Nephron progenitor cell (in vitro differentiated cells): Measurements from ENCODE around the gene ALDH1A2.

ENCODE experiments used
- DNase-seq: peaks from one replicate; pipeline ENCODE4 v3.0.0; 2021
- H3K27ac Mint-ChIP-seq: 2 replicates; pipeline ENCODE4 v1.8.0; 2021; ENCODE audit warnings: mild to moderate bottlenecking, moderate library complexity, mixed read lengths
- H3K27me3 Mint-ChIP-seq: 2 replicates; pipeline ENCODE4 v1.8.0; 2021; ENCODE audit warnings: mild to moderate bottlenecking, low read depth, mixed read lengths; ENCODE audit not compliant: poor library complexity
- H3K36me3 Mint-ChIP-seq: 2 replicates; pipeline ENCODE4 v1.8.0; 2021; ENCODE audit warnings: low read depth, mixed read lengths
- H3K4me1 Mint-ChIP-seq: 2 replicates; pipeline ENCODE4 v1.8.0; 2021; ENCODE audit warnings: mixed read lengths
- H3K4me3 Mint-ChIP-seq: 2 replicates; pipeline ENCODE4 v1.8.0; 2021; ENCODE audit warnings: mild to moderate bottlenecking, moderate library complexity, mixed read lengths
- H3K9me3 Mint-ChIP-seq: 2 replicates; pipeline ENCODE4 v1.8.0; 2021; ENCODE audit warnings: mild to moderate bottlenecking, moderate library complexity, mixed read lengths
- CTCF ChIP-seq: fragments of 200-600 bp; sonication (generic); IDR thresholded peaks from 2 replicates; pipeline ENCODE4 v1.5.0; 2021; ENCODE audit warnings: antibody characterized with exemption

The ALDH1A2 gene

GRCh38 chr15:58016581-58017175, 48.8 kb downstream of the ALDH1A2 start:
- Mint-ChIP-seq H3K36me3 (peaks cover 10% of the 10 kb centered on the region), H3K27ac (no peak overlapping the region), H3K4me3 (no peak overlapping the region), H3K4me1 (peaks cover 14% of the 10 kb centered on the region), H3K27me3 (peaks cover 10% of the 10 kb centered on the region), H3K9me3 (peaks cover 2% of the 10 kb centered on the region)
- no peak for TF ChIP-seq CTCF
- DNase-seq: no peak

DNA sequence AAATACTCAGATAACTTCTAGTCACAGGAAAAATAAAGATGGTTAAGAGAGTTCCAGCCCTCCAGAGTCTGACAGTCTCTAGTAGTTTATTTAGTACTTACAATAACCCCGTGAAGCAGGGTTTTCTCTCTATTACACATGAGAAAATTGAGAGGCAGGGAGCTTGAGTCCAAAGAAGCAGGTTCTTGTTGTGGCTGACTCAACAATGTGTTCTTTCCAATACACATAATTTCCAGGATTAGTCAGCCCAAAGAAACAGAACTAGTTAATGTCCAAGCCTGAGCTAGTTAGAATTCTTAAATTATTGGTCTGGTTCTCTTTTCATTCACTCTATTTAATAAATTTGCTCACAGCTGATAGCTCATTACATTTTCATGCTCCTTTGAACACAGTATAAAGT, 49.9 kb downstream of the ALDH1A2 start:
- peaks cover 15% of the 10 kb centered on the region for H3K4me1 Mint-ChIP-seq
- H3K36me3 Mint-ChIP-seq: peaks cover 15% of the 10 kb centered on the region
- no peak overlapping the region for H3K27ac Mint-ChIP-seq
- DNase-seq: no peak
- no peak overlapping the region for H3K4me3 Mint-ChIP-seq
- H3K27me3 Mint-ChIP-seq: peaks cover 7% of the 10 kb centered on the region
- TF ChIP-seq CTCF: no peak
- H3K9me3 Mint-ChIP-seq: no peaks in the 10 kb centered on the region

GRCh38 chr15:58014470-58014869, 51.0 kb downstream of the ALDH1A2 start:
- Mint-ChIP-seq H3K27me3 (peaks cover 7% of the 10 kb centered on the region), H3K4me1 (peaks cover 15% of the 10 kb centered on the region), H3K27ac (no peak overlapping the region), H3K9me3 (no peaks in the 10 kb centered on the region), H3K36me3 (peaks cover 21% of the 10 kb centered on the region), H3K4me3 (no peak overlapping the region)
- no peak for TF ChIP-seq CTCF
- no peak for DNase-seq

DNA sequence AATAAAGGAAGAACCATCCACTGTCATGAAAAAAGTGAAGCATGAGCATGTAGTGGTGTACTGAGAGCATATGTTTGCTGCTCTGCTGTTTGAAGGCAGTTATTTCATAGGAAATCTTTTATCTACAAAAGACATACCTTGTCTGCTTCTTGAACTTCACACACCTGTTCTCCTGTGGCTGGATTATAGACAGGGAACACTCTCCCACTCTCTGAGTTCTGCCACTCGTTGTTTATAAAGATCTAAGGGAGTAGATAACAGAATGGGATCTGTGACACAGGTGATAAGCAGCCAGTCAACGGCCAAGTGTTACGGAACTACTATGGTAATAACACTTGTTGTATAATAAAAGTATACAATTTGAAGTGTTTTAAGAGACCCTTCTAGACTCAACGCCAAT, 51.5 kb downstream of the ALDH1A2 start:
- H3K27me3 Mint-ChIP-seq: peaks cover 7% of the 10 kb centered on the region
- no peak for TF ChIP-seq CTCF
- no peaks in the 10 kb centered on the region for H3K9me3 Mint-ChIP-seq
- peaks cover 25% of the 10 kb centered on the region for H3K36me3 Mint-ChIP-seq
- peaks cover 15% of the 10 kb centered on the region for H3K4me1 Mint-ChIP-seq
- no peak overlapping the region for H3K27ac Mint-ChIP-seq
- H3K4me3 Mint-ChIP-seq: no peak overlapping the region
- no peak for DNase-seq

DNA sequence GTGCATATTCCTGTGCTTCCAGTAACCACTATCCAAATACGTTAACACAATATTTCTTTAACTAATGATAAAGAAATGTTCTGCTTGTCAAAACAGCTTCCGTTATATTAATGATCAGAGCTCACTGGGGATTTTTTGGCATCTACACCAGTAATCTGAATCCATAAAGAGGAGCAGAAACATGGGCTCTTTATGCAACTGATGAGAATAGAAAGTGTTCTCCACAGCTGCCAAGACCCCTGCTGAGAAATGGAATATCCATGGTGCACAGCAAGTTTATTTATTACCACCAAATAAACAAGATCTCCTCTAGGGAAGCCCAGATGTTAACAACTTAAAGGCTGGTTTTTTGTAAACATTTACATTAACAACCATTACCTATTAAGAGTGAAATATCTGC, 54.5 kb downstream of the ALDH1A2 start:
- peaks cover 56% of the 10 kb centered on the region for H3K36me3 Mint-ChIP-seq
- H3K4me3 Mint-ChIP-seq: no peak overlapping the region
- no peak for TF ChIP-seq CTCF
- no peak for DNase-seq
- H3K9me3 Mint-ChIP-seq: peaks cover 25% of the 10 kb centered on the region
- peaks cover 15% of the 10 kb centered on the region for H3K4me1 Mint-ChIP-seq
- H3K27ac Mint-ChIP-seq: no peak overlapping the region
- peaks cover 7% of the 10 kb centered on the region for H3K27me3 Mint-ChIP-seq

- TF ChIP-seq CTCF: no peak
- H3K4me1 Mint-ChIP-seq: peaks cover 21% of the 10 kb centered on the region
- H3K36me3 Mint-ChIP-seq: peaks cover 82% of the 10 kb centered on the region
- no peak for DNase-seq
- no peak overlapping the region for H3K4me3 Mint-ChIP-seq
- H3K27me3 Mint-ChIP-seq: peaks cover 2% of the 10 kb centered on the region
- no peak overlapping the region for H3K27ac Mint-ChIP-seq
- peaks cover 47% of the 10 kb centered on the region for H3K9me3 Mint-ChIP-seq
Measured at GRCh38 chr15:58003810-58004209, 61.7 kb downstream of the ALDH1A2 start.
